SK-N-MC (cell line): Measurements from ENCODE around the gene PDE4D.

Experiments used
- EZH2 ChIP-seq: fragments of 200-600 bp; sonication (generic); IDR thresholded peaks from one replicate; pipeline ENCODE4 v1.6.1; 2017; ENCODE audit warnings: antibody characterized with exemption
- FOXP2 ChIP-seq: optimal IDR thresholded peaks from 2 replicates; pipeline ENCODE3; 2011; ENCODE audit warnings: mild to moderate bottlenecking, moderate library complexity; ENCODE audit not compliant: insufficient read depth; ENCODE audit errors: extremely low read length, control extremely low read depth
- POLR2AphosphoS5 ChIP-seq: IDR thresholded peaks from 2 replicates; pipeline ENCODE4 v1.6.1; 2012; ENCODE audit warnings: mild to moderate bottlenecking, low read depth, low read length, borderline replicate concordance

DNA sequence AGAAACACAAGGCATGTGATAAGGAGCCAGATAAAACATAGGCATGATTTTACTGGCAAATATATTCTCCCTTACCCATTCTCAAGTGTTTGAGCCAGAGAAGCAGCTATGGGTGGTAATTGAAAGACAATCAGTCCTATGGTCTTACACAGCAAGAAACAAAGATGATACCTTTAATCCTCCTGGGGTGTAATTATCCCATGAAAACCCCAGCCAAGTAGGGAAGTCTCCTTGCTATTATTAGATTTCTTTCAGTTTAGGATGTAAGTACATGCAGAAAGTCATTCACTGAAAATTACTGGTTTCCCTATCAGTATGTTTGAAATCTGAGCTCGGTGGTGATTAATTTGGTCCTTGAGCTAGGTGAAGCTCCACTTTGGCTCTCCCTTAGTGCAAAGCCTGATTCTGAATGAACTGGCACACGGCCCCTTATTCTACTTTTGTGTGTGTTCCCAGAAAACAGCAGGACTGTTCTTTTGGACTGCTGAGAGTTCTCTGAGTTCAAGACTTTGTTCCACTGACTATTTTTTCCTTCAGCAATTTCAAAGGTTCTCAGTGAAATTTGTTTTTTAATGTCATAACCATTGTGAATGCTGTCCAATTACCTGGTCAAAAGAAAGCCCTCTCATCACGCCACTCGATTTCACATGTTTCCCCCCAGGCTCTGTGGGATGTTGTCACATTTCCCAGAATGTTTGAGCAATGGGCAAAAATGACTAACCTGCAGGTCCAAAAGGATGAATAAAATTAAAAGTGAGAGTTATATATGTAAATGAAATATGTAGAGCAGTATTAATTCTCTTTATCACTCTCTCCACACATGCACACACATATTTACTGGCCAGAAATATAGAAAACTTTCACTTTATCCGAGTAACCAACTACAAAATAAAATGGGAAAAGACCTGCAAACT lies 967.6 kb downstream of the PDE4D start:
- TF ChIP-seq POLR2AphosphoS5 (no peak), EZH2 (no peak), FOXP2 (no peak)
